ENCODE results near the gene PLAC8.
"Not testable (repeated sequence)": the region's sequence is repeated elsewhere in the genome, so short reads cannot be mapped to it uniquely, and the experiment has no call there.

The PLAC8 gene, protein sequence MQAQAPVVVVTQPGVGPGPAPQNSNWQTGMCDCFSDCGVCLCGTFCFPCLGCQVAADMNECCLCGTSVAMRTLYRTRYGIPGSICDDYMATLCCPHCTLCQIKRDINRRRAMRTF

DNA sequence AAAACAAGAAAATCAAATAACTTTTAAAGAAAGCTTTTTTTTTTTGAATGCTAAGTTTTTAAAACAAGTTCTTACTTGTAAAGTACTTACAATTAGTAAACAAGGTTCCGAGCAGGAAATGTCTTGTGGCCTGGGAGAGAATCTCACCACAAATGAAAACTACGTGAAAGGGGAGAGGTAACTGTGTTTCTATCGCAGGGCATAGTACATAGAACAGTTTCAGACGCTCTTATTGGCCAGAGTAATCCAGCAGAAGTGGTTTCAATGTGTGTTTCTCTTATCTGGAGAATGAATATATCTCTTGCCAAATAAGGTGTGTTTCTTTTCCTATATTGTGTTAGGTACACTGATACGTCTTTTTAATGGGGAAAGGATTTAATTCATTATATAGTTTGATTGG, at the start of gene PLAC8:
Gene PLAC8, minus strand, starts transcription at position 154 of the 400 bp plus-strand sequence. CDS start 6,808 bp downstream, outside the sequence.
- DNase-seq: peak; percentile 63

DNA sequence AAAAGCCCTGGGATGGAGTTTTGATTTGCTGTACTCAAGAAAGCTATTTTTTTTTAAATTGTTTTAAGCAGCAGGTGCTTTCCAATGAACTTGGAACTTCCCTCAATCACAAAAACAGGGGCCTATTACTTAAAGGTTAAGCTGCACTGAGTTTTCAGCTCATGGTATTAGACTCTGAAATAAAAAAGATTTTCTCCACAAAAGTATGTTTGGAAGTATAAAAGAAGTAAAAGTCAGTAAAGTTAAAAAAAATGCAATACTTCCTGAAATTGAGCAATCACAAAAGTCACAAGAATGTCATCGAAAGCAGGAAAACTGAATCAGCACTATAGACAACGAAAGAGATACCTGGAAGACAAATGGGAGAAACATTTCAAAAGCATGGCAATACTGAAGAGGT, 38.9 kb upstream of the PLAC8 start:
- DNase-seq: no peak

DNA sequence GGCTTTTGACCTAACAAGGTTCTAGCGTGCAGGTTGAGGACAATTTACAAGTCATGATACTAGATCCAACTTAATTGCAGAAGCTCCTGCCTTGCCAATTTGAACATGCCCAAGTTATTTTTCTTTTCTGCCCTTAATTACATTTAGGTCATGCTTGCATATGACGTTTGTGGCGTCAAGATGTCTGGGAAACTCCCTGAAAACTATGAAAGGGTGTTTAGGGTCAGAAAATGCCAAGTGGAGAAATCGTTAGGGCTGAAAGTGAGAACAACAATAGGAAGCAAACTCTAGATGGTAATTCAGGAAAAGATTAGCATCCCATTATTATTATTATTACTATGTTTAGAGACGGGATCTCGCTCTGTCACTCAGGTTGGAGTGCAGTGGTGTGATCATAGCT, 38.2 kb upstream of the PLAC8 start:
- DNase-seq: no peak

DNA sequence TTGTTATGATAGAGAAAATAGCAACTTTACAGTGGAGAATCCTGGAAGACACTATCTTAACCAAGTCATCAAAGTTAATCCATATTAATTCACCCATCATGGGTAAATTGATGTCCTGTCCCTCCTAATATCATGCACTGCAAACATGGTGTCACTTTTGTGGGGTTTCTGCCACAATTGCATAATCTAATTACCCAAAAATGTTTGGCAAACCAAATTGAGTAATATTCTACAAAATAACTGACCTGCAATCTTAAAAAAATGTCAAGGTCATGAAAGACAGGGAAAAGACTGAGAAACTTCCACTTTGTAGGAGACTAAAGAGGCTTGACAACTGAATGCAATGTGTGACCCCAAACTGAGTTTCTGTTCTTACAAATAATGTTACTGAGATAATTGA, 37.1 kb upstream of the PLAC8 start:
- no peak for DNase-seq

DNA sequence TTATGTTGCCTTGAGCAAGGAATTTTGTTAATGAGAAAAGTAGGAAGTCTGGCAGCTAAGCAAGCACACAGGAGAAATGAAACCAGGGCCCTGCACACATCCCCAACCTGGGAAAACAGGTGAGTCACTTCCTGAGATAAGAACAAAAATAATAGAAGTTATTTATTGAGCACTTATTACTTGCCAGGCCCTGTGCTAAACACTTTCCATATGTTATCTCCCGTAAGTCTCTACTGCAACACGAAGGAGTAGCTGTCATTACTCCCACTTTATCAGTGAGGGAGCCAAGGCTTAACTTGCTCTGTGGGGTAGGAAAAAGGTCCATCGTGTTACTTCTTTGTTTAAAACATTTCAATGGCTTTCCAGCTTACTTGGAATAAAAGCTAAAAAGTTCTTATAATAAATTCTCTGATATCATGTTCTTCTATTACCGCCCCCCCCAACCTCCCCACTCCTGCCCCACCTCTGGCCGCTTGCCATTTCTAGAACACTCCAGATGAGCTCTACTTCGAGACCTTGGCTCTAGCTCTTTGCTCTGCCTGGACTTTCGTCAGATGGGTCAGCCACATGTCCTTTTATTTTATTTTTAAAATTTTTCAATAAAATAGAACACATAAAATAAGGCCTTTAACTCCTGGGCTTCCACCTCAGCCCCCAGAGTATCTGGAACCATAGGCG, 36.3 kb upstream of the PLAC8 start:
- no peak for DNase-seq

DNA sequence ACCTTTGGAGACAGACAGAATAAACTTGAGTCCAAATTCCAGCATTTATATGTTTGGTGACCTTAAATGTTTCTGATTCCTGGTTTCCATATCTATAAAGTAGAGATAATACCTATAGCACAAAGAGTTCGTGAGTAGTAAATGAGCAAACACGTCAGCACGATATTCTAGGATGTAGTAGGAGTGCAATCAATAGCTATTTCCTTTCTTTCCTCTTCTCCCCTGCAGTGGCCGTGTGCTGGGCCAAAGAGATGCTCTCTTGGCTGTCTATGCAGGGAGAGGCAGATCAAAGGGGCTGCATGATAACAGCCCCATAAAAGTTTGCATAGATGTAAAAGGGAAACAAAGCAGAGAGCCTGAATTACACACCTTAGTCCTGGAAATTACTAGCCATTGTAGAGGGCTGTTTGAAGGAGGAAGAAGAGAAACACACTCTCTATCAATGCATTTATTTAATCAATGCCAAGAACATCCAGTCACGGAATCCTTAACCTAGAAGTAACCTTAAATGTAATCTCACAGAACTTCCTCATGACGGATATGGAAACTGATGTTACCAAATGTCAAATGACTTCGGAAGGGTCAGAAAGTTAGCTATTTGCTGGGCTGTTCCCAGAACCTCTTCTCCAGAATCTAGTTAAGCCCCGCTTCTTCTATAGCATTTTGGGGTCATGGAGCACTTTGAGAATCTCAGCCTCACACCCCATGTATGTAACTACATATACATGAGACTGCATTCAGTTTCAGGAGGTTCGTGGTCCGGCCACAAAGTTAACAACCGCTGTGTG, 35.5 kb upstream of the PLAC8 start:
- DNase-seq: no peak

DNA sequence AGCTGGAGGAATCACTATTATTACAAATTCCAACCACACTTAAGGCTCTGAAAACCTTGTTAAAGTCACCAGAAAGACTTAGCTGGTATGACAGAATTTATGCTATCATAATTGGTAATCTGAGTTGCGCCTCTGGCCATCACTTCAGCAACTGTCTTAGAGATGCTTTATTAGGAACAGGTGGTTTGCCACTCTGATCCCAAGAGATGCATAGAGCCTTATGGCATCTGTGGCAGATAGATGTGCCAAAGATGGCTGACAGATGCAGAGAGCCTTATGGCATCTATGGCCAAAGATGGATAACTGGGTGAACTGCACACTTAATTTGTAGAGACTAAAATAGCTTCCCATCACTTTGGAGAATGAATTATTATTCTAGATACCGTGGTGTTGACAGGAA, 32.3 kb upstream of the PLAC8 start:
- no peak for DNase-seq

DNA sequence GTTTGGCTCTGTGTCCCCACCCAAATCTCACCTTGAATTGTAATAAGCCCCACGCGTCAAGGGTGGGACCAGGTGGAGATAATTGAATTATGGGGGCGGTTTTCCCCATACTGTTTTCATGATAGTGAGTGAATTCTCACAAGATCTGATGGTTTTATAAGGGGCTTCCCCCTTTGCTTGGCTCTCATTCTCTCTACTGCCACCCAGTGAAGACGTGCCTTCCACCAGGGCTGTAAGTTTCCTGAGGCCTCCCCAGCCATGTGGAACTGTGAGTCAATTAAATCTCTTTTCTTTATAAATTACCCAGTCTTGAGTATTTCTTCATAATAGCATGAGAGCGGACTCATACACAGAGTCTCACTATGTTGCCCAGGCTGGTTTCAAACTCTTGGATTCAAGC, 31.2 kb upstream of the PLAC8 start:
- DNase-seq: not testable (repeated sequence)

DNA sequence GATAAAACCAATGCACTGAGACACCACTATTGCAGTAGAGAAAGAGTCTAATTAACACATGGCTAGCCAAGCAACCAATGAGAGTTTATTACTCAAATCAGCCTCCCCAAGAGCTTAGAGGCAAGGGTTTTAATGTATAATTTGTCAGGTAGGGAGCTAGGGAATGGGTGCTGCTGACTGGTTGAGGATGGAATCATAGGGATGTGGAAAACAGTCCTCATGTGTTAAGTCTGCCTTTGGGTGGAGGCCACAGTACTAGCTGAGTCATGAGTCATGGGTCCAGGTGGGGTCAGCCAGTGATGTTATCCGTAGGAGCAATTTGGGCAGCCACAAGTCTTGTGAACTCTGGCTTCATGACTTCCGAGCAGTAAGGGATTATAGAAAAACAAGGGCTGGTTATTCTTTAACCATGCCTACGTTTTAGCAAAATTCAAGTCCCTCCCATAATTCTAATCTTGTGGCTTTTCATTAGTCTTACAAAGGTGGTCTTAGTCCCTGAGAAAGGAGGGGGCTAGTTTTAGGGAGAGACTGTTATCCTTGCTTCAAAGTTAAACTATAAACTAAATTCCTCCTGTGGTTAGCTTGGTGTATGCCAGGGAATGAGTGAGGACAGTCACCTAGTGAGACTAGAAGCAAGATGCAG, 25.1 kb upstream of the PLAC8 start:
- DNase-seq: no peak

DNA sequence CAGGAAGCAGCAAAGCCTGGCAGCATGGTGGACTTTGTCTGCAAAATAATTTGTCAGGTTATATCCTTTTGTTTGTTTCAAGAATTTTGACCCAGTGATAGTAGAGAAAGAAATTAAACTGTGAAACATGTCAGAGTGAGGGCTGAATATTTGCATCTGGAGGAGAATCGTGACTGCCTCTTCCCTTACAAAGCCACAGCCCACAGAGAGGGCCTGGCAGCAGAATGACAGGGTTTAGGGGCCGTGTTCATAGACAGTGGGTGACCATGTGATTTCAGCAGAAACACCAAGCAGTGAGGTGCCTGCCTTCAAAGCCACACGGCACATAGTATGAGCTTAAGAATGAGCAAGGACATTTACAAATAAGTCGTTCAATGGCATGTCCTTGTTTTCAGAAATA, 24.4 kb upstream of the PLAC8 start:
- no peak for DNase-seq

DNA sequence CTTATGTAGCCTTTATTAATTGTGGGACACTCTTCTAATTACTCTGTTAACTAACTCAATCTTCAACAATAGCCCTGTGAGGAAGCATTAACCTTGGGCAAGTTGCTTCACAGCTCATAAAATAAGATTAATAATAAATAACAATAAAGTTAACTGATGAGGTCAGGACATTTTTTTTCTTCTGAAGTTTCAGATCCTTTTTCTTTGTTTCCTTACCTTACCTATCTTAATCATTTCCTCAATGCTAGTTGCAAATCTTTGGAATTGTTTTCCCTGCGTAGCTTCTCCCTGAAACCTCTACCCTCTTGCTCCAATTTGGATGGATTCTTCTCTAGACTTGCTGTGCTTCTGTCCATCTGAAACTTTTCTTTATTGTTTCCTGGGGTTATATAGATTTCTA, 17.5 kb upstream of the PLAC8 start:
- DNase-seq: no peak

DNA sequence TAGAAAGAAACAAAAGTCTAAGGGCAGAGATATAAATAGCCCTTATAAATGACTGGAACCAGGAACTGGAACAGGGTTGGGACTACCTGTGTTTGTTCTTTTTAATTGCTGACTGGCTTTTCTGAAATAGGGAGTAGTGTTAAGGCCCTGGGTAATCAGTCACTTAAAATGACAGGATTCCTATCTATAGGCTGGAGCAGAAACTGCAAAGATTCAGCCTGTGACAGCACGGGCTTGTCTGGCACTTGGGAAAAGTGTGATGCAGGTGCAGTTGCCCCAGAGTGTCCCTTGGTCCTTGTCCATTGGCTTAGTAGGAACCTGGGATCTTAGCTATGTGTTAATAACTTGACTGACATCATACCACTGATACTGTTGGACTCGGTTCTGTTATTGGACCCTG, 14.7 kb upstream of the PLAC8 start:
- DNase-seq: no peak

DNA sequence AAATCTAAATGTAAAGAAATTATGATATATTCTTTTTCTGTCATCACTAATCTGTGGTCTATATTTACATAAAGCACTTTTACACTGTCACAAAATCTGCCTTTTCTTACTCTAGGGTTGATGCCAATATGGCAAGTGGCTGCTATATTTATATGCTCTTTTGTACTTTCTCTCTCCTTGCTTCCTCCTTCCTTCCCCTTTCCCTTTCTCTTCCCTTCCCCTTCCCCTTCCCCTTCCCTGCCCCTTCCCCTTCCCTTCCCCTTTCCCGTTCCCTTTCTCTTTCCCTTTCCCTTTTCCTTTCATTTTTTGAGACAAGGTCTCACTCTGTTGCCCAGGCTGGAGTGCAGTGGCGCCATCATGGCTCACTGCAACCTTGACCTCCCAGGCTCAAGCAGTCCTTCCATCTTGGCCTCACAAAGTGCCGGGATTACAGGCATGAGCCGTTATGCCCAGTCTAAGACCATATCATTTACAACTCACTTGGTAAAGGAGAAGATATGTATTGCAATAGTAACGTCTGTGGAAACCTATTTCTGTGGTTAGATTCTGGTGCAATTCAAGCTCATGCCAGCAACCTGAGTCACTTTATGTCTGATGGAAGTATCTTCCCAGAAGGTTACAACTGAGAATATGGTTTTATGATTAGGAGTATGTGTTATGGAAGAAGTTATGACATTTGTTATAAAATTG, 13.9 kb upstream of the PLAC8 start:
- DNase-seq: no peak

DNA sequence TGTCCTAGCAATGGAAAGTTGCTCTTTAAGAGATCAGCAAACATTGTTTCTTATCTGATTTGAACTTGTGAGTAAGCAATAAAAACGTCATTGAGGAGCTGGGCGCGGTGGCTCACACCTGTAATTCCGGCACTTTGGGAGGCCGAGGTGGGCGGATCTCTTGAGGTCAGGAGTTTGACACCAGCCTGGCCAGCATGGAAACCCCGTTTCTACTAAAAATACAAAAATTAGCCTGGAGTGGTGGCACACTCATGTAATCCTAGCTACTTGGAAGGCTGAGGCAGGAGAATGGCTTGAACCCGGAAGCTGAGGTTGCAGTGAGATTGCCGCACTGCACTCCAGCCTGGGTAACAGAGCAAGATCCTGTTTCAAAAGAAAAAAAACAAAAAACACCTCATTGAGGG, 11.2 kb upstream of the PLAC8 start:
- no peak for DNase-seq

DNA sequence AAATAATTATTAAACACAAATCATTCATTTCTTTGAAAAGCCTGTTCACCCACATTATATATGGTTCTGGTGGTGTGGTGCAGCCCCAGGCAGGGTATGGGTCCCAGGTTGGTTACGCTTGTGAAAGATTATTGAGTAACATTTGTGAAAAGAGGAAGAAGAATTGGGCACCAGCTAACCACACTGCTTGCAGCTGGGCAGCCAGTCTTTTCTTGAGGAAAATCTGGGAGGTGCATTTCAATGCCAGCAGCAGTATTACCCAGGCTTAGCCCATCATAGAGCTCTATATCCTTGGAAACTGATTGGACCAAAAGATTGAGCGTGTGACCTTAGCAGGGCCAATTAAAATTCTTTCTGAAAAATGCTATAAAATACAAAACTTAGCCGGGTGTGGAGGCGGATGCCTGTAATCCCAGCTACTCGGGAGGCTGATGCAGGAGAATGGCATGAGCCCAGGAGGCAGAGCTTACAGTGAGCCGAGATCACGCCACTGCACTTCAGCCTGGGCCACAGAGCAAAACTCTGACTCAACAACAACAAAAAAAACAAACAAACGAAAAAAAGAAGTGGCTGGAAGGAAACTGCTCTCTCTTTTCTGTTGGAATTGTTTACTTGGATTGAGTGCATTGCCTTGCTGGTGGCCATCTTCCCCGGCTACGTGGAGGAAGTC, 9.7 kb upstream of the PLAC8 start:
- DNase-seq: peak; percentile 22

DNA sequence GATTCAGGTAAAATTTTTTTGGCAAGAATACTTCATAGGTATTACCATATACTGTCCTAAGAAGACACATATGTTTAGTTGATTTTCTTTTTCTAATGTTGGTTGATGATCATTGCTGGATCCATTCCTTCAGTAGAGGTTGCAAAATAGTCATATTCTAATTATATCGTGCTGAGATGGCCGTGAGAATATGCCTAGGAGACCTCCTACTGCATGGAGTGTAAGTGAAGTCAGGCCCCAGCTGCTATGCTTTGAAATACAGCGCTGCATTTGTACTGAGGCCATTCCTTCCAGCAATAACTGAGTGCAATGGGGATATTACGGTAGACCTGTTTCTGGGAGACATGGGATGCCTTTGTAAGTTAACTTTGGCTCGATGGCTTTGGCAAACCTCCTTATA, 6.7 kb upstream of the PLAC8 start:
- DNase-seq: no peak

DNA sequence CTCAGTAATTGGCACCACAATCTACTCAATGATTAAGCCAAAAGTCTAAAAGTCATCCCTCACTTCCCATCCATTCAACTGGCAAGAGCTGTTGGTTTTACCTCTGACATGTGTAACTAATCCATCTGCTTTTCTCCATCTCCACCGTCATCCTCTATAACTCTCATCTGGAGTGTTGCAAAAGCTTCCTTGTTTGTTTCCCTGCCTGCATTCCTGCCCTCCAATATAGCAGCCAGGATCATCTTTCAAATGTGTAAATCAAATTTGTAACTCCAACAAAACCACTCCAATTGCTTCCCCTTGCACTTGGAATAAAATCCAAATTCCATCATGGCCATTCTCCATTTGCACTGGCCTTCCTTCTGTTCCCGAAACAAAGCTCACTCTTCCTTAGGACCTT, 4.3 kb upstream of the PLAC8 start:
- DNase-seq: no peak

DNA sequence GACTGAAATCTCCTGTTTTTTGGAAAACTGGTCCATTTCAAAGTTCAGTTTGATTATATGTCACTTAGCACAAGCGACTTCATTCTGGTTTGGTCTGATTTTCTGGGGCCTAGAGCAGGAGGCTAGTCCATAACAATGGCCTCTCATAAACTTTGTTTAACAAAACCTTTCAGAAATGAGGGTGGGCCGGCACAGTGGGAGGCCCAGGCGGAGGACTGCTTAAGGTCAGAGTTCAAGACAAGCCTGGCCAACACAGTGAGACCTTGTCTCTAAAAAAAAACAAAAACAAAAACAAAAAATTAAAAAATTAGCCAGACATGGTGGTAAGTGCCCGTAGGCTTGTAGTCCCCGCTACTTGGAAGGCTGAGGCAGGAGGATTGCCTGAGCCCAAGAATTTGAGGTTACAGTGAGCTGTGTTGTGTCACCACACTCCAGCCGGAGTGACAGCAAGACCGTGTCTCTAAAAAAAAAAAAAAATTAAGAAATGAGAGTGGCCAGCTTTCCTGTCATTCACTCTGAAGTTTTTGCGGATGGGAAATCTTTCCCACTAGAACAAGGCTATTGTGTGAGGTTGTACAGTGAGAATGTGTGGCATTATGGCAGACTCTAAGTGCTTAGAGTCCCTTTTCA, 1.2 kb upstream of the PLAC8 start:
- DNase-seq: no peak

DNA sequence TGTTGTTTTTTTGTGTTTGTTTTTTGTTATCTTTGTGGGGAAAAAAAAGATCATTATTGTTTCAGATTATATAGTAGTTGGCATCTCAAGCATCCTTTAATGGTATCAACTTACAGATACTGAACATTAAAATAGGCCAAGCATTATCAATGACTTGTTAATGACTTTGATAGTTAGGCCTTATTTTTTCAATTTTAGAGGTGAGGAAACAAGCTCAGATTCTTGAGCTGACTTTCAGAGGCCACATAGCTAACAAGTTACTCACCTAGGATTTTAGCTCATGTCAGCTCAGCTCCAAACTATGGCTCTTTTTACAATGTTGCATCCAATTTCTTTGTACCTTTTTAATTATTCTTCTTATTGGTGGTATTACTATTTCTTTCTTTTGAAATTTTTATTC, 471 bp upstream of the PLAC8 start:
- no peak for DNase-seq

DNA sequence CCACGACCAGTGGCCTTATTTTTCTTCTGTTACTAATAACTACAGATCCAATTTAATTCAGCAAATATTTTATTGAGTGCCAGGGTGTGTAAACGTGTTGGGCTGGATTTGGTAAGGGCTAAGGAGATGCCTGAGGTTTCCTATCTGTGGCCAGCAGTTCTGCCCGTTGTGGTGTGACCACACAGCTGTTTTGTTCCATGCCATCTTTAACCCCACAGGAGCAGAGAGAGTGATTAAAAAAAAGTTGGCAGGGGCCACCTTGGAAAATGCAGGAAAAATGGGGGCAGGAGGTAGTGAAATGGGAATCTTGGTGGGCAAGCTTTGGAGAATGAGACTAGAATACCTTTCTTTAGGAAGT, 1.1 kb downstream of the PLAC8 start:
- peak; percentile 78 for DNase-seq

DNA sequence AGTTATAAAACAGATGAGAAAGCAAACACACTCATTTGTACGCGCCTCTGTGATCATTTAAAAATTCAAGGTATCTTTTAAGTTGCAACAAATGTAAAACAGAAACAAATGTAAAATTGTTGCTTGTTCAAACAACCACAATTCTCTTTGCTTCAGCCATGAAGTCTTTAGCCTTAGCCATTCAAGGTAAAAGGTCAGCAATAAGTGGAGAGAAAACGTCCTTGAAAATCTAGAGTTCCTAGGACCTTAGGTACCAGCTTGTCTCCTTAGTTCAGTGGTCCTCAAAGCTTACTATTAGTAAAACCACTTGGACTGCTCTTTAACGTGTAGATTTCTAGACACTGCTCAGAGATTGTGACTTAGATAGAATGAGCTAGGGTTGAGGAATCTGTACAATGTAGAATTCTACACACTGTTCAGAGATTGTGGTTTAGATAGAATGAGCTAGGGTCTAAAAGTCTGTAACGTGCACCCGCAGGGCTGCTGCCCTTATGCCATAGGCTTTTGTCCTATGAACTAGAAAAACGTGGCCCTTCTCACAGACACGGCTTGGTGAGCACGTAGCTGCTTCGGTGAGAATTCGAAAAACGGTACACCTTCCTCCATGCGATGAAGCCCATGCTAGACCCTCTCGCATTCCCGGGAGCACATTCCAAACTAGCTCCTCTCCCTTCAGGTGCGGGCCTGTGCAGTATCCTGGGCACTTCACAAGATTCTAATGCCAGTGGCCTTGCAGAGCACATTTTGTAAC, 1.7 kb downstream of the PLAC8 start:
- DNase-seq: peak; percentile 50

DNA sequence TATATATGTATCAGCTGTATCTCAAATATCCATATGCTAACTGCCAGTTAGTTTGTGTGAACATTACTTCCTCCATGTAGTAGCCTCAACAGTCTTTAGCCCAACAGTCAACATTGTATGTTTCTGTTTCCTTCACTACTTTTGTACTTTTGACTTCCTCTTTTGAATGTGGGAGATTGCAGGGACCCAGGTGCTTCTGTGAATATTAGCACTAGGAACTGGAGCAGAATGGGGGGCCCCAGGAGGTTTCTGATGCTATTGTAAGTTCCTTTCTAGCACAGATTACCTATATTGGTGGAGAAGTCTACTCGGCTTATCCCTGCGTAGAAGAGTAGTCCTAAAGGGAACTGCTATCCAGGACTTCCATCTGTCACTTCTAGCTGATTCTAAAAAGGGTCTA, 2.3 kb downstream of the PLAC8 start:
- peak; percentile 58 for DNase-seq
